ENCODE results near the gene CDH13. TPM values are rescaled to one million over a fixed set of nuclear protein-coding genes. Genes with fewer than 3 reads are reported as not detected.

The CDH13 gene
- total and polyA plus RNA-seq, 2 donors (not counting 1 experiment from before 2014, with no cell fraction given): 27.6 to 96.7 TPM

DNA sequence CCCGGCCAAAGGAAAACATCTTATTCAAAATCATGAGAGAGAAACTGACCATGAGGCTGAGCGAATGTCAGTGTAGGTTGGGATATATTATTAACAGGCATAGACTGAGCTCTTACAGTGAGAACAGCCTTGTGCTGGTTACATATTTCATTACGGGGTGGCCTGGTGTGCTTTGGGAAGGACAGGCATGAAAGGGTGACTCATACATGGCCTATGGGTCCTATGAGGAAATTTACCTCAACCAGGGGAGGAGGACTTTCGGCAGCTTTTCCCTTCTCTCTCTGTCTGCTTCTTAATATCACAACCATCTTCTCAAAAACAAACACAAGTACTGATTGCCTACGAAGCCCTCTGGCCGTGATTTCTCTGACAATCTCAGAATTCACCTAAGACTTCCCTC is 579.1 kb downstream of the CDH13 start:
- no peak overlapping the region for H3K27ac ChIP-seq (ENCODE audit: insufficient read depth, low read length)
- DNase-seq (ENCODE audit: low read depth in 2 of 2): peak in 1 of 2 donors; percentile 14
- H3K36me3 ChIP-seq (ENCODE audit: control insufficient read depth, insufficient read depth, low read length): no peaks in the 10 kb centered on the region

DNA sequence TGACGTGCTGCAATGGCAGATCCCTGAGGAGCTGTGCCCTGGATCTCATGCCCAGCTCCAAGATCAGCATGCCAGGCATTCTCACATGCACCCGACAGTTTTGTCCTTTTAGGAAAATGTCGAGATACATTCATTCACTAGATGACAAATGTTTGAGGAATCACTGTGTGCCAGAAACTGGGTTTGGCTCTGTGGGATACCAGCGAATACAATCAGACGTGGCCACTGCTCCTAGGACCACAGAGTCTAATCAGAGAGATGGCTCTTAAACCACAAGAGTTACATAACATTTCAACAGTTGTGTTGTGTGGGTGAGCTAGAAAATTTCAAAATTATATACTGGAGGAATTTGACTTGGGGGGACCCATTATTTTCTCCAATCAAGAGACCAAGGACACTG is 579.7 kb downstream of the CDH13 start:
- H3K9ac ChIP-seq (ENCODE audit: insufficient read depth, low read length): no peak overlapping the region
- no peaks in the 10 kb centered on the region for H3K4me1 ChIP-seq (ENCODE audit: control insufficient read depth, extremely low read depth, insufficient read depth, low read length)
- peak in 1 of 2 donors; percentile 44 for DNase-seq (ENCODE audit: low read depth in 2 of 2)
- H4K20me1 ChIP-seq (ENCODE audit: control insufficient read depth, extremely low read depth, insufficient read depth, low read length): no peaks in the 10 kb centered on the region
- no peak for TF ChIP-seq EZH2 (IDR thresholded peaks at IDR 0.05; ENCODE audit: low read length, missing control alignments)
- TF ChIP-seq, protein P1, sequence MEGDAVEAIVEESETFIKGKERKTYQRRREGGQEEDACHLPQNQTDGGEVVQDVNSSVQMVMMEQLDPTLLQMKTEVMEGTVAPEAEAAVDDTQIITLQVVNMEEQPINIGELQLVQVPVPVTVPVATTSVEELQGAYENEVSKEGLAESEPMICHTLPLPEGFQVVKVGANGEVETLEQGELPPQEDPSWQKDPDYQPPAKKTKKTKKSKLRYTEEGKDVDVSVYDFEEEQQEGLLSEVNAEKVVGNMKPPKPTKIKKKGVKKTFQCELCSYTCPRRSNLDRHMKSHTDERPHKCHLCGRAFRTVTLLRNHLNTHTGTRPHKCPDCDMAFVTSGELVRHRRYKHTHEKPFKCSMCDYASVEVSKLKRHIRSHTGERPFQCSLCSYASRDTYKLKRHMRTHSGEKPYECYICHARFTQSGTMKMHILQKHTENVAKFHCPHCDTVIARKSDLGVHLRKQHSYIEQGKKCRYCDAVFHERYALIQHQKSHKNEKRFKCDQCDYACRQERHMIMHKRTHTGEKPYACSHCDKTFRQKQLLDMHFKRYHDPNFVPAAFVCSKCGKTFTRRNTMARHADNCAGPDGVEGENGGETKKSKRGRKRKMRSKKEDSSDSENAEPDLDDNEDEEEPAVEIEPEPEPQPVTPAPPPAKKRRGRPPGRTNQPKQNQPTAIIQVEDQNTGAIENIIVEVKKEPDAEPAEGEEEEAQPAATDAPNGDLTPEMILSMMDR (conservative IDR thresholded peaks at IDR 0.05 in 1 of 2, IDR thresholded peaks at IDR 0.05 in 1 of 2; ENCODE audit: low read depth in 1 of 2, low read length in 2 of 2): no peak
- H2AFZ ChIP-seq (ENCODE audit: low read length): no peak overlapping the region
- no peak overlapping the region for H3K27ac ChIP-seq (ENCODE audit: insufficient read depth, low read length)
- H3K4me3 ChIP-seq (replicated peaks in 1 of 4; ENCODE audit: control extremely low read depth in 1 of 4, insufficient read depth in 1 of 4, low read depth in 3 of 4, low read length in 4 of 4): no peak overlapping the region
- no peaks in the 10 kb centered on the region for H3K9me3 ChIP-seq (ENCODE audit: control insufficient read depth, insufficient read depth, low read depth, low read length)
- no peaks in the 10 kb centered on the region for H3K27me3 ChIP-seq (ENCODE audit: control insufficient read depth, insufficient read depth, low read length)
- H3K36me3 ChIP-seq (ENCODE audit: control insufficient read depth, insufficient read depth, low read length): no peaks in the 10 kb centered on the region
- H3K4me2 ChIP-seq (ENCODE audit: extremely low read depth, insufficient read depth, low read length): no peak overlapping the region
- no peaks in the 10 kb centered on the region for H3K79me2 ChIP-seq (ENCODE audit: control insufficient read depth, insufficient read depth, low read length)

More for the DNA sequence above, 579.1 kb downstream of the CDH13 start:
- Histone ChIP-seq H3K4me1 (ENCODE audit: control insufficient read depth, extremely low read depth, insufficient read depth, low read length) (no peaks in the 10 kb centered on the region), H3K9me3 (ENCODE audit: control insufficient read depth, insufficient read depth, low read depth, low read length) (no peaks in the 10 kb centered on the region), H4K20me1 (ENCODE audit: control insufficient read depth, extremely low read depth, insufficient read depth, low read length) (no peaks in the 10 kb centered on the region), H3K4me2 (ENCODE audit: extremely low read depth, insufficient read depth, low read length) (no peak overlapping the region), H3K27me3 (ENCODE audit: control insufficient read depth, insufficient read depth, low read length) (no peaks in the 10 kb centered on the region), H3K4me3 (replicated peaks in 1 of 4; ENCODE audit: control extremely low read depth in 1 of 4, insufficient read depth in 1 of 4, low read depth in 3 of 4, low read length in 4 of 4) (no peak overlapping the region), H2AFZ (ENCODE audit: low read length) (no peak overlapping the region), H3K79me2 (ENCODE audit: control insufficient read depth, insufficient read depth, low read length) (no peaks in the 10 kb centered on the region), H3K9ac (ENCODE audit: insufficient read depth, low read length) (no peak overlapping the region)
- TF ChIP-seq, protein P1 (conservative IDR thresholded peaks at IDR 0.05 in 1 of 2, IDR thresholded peaks at IDR 0.05 in 1 of 2; ENCODE audit: low read depth in 1 of 2, low read length in 2 of 2): no peak
- TF ChIP-seq EZH2 (IDR thresholded peaks at IDR 0.05; ENCODE audit: low read length, missing control alignments): no peak

DNA sequence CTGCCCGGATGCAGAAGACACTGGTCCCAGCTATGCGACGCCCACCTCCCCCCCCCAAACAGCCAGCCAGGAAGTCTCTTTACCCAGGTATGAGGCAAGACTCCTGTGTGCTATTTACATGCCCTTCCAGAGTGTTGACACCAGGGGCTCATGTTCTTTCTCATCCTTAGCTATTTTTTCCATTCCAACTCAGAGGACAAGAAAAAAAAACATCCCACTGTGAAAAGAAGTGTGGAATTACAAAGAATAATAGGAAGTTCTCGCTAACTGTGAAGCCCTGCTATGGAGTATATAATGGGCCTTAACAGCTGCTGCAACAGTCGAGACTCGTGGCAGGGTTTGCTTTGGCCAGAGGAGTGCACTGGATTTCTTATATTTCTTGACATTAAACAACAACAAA is 584.9 kb downstream of the CDH13 start:
- no peak for DNase-seq (ENCODE audit: low read depth in 2 of 2)
- Histone ChIP-seq H3K4me2 (ENCODE audit: extremely low read depth, insufficient read depth, low read length) (no peak overlapping the region), H3K27ac (ENCODE audit: insufficient read depth, low read length) (no peak overlapping the region), H3K79me2 (ENCODE audit: control insufficient read depth, insufficient read depth, low read length) (no peaks in the 10 kb centered on the region), H3K4me1 (ENCODE audit: control insufficient read depth, extremely low read depth, insufficient read depth, low read length) (no peaks in the 10 kb centered on the region), H3K4me3 (replicated peaks in 1 of 4; ENCODE audit: control extremely low read depth in 1 of 4, insufficient read depth in 1 of 4, low read depth in 3 of 4, low read length in 4 of 4) (no peak overlapping the region), H3K27me3 (ENCODE audit: control insufficient read depth, insufficient read depth, low read length) (no peaks in the 10 kb centered on the region), H3K9ac (ENCODE audit: insufficient read depth, low read length) (no peak overlapping the region), H2AFZ (ENCODE audit: low read length) (no peak overlapping the region), H3K36me3 (ENCODE audit: control insufficient read depth, insufficient read depth, low read length) (no peaks in the 10 kb centered on the region), H3K9me3 (ENCODE audit: control insufficient read depth, insufficient read depth, low read depth, low read length) (no peaks in the 10 kb centered on the region), H4K20me1 (ENCODE audit: control insufficient read depth, extremely low read depth, insufficient read depth, low read length) (no peaks in the 10 kb centered on the region)
- no peak for TF ChIP-seq EZH2 (IDR thresholded peaks at IDR 0.05; ENCODE audit: low read length, missing control alignments)
- TF ChIP-seq, protein P1 (conservative IDR thresholded peaks at IDR 0.05 in 1 of 2, IDR thresholded peaks at IDR 0.05 in 1 of 2; ENCODE audit: low read depth in 1 of 2, low read length in 2 of 2): no peak

Measured in fibroblast of lung (primary cell).